ENCODE measurements around the gene SH3GLB2.
"Not testable (repeated sequence)": the region's sequence is repeated elsewhere in the genome, so short reads cannot be mapped to it uniquely, and the experiment has no call there.

Gene SH3GLB2

DNA sequence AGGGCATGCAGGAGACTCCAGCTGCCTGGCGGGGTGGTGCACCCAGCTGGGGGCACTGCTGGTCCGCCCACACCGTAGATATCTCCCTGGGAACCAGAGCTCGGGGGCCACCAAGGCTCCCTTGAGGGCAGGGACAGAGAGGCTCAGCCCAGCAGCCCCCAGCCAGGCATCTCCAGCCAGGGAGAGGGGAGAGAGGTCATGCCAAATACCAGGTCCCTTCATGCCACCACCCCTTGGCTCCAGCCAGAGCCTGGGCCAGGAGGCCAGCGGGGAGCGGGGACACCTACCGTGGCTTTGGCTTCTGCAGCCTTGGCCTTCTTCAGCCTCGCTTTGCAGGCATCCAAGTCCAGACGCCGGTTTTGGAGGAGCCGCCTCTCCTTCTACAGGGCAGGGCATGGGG, 14.0 kb downstream of the SH3GLB2 start:
- DNase-seq: no peak

DNA sequence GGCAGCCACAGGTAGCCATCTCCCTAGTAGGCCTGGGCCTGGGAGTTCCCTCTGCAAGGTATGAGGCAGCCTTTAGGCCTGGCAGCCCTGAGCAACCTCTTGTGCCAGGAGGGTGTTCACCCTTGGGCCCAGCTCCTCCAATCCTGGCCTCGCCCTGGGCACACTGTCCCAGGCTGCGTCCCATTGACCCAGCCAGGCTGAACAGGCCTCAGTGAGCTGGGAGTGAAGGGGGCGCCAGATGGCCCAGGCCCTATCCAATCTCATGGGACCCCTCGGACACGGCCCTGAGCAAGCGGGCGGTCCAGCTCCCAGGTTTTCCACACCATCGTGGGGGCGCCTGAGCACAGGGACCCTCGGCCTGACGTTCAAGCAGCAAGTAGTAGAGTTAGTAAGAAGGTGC, 14.5 kb downstream of the SH3GLB2 start:
- DNase-seq: no peak

DNA sequence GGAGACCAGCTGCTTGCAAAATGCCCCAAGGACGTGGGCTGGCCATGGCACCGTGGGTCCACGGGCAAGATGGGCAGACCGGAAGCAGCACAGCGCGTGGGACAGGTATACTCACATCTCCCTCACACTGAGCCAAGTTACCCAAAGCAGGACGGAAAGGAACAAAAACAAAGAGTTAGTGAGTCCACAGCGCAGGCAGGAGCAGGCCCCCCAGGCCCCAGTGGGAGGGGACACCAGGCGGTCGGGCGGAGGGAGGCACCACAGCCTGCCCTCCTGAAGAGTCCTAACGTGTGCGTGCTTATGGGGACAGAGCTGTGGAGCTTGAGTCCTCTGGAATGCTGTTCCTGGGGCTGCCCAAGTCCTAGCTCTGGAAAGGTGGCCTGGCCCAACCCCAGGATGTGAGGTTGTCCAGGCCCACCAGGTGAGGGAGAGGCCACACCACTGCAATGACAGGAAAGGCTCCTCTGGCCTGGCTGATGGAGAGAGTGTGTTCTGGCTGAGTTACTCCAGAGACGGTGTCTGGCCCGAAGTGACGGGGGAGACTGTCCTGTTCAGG, 15.2 kb downstream of the SH3GLB2 start:
- DNase-seq: no peak

DNA sequence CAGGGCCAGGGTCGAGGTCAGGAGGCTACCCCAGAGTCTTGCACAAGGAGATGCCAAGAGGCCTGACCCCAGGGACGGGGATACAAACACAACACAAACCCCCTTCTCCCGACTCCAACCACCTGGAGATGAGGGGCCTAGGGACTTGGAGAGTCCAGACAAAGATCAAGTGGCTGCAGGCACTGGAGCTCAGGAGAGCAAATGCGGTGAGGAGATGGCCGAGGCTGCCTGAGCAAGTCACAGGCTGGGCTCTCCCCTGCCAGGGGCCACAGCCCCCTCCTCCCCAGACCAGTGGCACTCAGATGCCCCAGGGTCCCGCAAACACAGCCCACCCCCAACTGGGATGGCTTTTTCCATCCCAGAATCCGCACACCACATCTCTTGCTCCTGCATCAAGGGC, 15.8 kb downstream of the SH3GLB2 start:
- no peak for DNase-seq

DNA sequence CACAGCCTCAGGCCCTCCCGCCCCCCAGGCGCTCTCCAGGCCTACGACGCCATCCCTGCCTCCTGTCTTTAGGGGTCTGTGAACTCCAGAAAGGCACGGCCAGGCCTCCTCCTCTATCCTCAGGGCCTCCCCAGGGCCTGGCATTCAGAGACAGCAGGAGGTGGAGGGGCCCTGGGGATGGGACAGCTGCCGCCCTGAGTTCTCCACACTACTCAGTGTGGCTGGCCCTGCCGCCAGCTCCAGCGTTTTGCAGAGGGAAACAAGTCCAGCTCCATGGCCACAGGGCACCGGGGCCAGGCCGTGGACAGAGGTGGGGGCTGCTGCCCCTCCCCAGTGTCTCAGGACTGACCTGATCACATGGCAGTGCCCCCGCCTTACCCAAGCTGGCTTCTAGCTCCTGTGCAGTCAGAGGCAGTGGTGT, 16.4 kb downstream of the SH3GLB2 start:
- DNase-seq: no peak

DNA sequence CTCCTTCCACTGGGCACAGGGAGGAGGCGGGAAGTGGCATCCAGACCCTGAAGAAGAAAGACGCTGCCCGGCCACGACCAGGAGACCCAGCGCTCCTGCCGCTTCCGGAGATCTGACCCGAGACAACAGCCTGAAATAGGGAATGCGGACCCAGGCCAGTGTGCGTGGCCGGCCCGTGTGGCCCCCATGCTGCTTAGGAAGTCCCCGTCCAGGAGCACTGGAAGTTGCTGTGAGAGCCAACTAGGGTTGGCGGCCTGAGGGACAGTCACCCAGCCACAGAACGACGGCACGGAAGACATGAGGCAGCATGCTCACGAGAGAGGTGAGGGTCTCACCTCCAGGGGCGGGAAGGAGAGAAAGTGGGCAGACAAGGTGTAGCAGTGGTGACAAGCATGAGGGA, 17.0 kb downstream of the SH3GLB2 start:
- no peak for DNase-seq

DNA sequence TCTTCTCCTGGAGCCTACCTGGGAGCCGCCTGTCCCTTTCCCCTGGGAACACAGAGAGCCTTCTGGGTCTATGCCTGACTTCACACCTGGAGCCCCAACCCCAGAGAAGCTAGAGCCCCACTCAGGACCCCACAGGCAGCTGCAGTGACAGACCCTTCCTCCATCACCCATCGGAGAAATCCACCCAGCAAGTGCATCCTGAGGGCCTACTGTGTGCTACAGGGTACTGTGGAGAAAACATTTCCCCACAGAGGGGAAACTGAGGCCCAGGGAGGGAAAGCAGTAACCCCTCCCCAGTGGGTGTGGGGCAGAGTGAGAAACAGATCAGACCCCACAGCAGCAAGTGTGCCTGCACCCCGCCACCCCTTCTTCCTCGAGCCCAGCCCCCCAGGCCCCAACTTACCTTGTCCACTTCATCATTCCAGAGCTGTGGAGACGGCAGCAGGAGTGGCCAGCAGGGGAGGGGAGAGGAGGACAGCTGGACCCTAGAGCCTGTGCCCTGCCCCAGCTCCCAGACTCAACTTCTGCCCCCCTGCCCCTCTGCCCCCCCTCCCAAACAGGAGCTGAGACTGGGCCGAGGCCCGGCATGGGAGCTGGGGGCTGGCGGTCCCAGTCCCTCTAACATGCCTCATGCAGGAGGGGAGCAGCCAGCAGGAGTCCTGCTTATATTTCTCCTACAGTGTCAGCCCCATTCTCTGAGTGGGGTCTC, 17.7 kb downstream of the SH3GLB2 start:
- no peak for DNase-seq

DNA sequence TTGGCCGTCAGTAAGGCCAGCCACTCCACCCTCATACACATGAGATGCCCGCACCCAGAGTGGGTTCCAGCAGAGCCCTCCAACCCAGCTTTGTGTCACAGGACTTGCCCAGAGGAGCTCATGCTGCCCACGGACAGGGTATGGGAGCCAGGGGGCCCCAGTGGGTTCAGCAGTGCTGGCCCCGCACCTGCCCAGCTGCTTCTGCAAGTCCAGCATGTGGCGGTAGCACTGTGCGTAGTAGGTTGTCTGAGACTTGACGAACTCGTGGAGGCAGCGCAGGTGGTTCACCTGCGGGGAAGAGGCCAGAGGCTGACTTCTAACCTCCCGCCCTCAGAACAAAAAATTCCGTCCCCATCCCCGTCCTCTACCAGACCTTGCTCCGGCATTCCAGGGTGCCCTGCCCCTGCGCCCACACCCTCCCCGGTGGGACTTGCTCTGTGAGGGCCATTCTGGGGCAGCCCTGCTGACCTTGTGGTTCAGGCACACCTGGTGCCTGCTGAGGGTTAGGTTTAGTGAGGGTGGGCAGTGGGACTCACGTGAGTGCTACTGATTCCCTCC, 18.5 kb downstream of the SH3GLB2 start:
- no peak for DNase-seq

DNA sequence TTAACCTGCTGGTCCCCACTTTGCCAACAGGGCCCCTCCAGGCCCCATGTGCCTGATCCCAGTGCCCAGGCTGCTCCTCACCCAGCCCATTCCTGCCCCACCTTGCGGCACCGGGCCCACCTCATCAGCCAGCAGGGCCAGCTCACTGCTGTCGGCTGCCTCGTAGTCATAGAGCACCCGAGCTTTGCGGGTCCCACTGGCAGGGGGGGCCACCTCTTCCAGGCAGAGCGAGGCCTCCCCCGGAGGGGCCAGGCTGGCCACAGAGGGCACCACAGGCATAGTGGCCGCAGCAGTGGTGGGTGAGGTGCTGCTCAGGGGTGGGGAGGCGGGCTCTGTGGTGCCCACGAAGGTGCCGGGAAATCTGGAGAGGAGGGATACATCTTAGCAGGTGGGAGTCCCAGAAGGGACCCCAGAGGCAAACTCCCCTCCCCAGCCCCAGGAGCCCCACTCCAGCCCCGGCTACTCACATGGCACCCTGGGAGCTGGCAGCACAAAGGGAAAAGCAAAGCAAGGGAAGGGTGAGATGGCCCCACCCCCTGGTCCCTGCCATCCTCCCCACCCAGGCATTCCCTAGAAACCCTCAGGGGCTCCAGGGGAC, 19.0 kb downstream of the SH3GLB2 start:
- DNase-seq: no peak

DNA sequence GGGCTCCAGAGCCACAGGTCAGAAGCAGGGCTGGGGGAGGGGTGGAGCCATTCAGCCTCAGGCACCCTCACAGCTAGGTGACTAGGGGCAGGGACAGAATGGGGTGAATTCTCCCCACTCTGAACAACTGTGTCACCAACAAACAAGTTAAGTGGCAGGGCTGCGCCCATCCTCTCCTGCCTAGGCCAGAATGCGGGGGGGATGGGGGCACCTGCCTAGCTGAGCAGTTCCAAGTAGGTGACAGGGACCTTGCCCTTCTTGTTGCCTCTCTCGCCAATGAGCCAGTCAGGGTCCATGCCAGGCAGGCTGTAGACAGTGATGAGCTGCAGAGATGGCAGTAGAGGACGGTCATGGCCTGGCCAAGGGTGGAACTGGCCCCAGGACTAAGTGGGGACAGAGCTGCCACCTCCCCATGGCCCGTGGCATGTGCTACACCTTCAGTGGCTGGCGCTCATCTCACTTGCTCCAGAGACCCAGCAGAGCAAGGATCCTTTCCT, 19.6 kb downstream of the SH3GLB2 start:
- DNase-seq: no peak

DNA sequence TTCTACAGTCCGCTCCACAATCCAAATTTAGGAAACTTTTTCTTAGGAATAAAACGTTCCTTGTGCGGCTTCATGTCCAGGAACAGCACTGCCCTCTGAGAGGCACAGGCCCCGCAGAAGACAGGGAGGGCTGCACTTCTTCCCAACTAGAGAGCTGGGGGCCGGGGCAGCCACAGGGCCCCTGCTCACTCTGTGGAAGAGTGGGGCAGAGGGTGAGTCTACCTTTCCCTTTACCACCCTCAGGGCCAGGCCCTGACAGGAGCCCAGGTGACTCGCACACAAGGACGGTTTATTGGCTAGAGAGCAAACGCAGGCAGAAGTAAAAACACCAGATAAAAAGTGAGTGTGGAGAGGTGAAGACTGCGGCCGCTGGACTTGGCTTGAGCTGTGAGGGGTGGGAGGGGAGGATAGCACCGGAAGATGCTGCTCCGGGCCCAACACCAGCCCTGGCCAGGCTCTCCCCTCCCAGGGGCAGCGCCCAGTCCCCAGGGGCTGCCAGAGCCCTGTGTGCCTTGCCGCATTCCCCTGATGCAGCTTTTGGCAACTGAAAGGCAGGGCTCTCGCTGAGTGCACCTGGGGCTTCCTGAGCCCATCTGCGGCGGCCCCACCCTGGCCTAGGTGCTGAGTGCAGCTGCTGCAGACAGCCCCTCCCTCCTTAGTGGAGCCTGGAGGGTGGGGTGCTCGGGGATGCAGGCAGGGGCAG, 20.2 kb downstream of the SH3GLB2 start:
- DNase-seq: no peak

DNA sequence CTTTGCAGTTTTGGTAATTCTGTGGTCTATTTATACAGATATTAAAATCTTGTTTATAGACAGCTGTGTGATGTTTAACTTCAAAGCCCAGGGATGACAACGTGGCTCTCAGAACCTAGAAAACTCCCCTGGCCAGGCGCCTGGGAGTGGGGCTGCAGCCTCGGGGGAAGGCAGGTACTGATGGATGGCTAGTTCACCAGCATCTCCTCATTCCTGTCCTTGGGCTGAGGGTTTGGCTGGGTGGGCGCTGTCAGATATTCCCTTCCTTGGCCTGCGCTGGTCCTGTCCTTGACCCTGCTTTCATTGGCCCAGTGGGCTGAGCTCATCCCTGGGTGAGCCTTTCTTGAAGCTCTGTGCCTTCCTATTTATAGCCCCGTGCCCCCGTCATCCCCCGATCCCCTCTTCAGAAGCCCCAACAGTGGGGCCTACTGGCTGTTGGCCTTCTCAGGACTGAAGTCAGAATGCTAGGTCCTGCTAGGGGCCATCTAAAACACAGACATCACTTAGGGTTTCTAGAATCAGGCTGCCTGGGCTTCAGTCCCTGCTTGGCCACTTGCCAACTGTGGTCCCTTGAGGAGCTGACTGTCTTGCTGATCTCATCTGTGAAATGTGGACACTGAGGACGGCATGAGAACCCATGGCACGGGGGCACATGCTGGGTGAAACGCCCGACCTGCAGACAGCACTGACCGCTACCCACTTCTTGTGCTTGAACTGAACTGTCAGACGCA, 20.9 kb downstream of the SH3GLB2 start:
- DNase-seq: no peak

DNA sequence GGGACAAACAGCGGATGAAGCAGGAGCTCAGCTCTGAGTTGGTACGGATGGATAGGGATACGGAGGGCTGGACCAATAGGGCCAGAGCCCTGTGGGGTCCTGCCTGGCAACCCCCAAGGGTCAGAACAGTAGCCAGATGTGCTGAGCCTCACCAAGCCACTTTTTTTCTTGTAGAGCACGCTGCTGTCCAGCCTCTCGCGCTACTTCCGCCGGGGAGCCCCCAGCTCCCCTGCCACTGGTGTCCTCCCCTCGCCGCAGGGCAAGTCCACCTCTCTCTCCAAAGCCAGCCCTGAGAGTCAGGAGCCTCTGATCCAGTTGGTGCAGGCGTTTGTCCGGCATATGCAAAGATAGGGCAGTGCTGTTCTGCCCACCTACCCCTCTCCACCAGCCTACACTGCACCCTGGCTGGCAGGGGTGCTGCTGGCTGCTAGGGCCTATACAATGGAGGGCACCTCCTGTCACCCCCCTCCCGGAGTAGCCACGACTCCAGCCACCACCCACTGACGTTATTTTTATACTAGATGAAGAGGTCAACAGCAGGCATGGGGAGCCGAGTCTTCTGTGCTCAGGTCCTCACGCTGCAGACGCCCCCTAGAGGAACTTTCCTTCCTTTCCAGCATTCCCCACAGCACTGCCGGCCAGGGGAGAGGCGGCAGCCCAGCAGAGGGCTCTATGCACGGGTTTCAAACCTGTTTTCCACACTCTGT, 21.6 kb downstream of the SH3GLB2 start:
- DNase-seq: peak; percentile 71

DNA sequence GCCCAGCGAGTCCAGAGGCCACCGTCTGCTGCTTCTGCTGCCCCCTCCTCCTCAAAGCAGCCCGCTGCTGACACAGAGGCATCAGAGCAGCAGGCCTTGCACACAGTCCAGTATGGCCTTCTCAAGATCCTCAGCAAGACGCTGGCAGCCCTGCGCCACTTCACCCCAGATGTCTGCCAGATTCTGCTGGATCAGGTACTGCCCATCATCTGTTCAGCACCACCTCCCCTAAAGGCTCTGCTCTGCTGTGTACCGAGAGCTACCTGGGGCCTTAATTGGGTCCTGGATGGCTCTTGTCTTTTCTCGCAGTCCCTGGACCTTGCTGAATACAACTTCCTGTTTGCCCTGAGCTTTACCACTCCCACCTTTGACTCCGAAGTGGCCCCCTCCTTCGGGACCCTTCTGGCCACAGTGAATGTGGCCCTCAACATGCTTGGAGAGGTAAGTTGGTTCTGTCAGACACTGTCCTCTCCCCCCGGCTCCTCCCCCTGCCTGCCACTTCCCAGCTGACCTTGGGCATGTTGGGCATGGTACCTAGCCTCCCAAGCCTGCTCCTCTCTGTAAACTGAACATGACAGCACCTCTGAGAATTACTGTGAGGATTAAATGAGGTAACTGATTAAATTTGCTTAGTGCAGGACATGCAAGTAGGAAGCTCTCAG, 22.7 kb downstream of the SH3GLB2 start:
- no peak for DNase-seq

DNA sequence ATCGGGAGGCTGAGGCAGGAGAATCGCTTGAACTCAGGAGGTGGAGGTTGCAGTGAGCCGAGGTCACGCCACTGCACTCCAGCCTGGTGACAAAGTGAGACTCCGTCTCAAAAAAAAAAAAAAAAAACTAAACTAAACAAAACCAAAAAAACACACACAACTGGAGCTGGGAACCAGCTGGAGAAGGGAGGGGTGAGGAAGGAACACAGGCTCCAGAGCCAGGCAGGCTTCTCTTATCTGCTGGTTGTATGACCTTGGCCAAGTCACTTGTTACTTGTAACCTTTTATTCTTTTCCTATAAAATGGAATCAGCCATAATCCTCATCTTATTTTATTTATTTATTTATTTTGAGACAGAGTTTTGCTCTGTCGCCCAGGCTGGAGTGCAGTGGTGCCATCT, 24.0 kb downstream of the SH3GLB2 start:
- DNase-seq: not testable (repeated sequence)

DNA sequence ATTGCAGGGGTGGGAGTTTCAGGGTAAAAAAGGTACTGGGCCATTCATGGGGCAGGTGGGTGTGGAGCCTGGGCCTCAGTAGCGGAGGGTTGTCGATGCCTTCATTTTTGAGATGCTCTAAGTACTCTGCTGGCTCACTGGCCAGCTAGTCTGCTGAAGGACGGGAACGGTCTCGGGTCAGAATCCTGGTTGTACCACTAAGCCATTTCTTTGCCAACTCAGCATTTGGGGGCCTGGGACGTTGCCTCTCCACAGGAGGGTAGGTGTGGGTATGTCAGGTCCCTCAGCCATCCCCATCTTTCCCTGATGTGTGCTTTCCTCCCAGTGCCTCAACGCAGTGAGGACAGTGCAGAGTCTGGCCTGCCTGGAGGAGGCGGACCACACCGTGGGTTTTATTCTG, 25.1 kb downstream of the SH3GLB2 start:
- DNase-seq: no peak

DNA sequence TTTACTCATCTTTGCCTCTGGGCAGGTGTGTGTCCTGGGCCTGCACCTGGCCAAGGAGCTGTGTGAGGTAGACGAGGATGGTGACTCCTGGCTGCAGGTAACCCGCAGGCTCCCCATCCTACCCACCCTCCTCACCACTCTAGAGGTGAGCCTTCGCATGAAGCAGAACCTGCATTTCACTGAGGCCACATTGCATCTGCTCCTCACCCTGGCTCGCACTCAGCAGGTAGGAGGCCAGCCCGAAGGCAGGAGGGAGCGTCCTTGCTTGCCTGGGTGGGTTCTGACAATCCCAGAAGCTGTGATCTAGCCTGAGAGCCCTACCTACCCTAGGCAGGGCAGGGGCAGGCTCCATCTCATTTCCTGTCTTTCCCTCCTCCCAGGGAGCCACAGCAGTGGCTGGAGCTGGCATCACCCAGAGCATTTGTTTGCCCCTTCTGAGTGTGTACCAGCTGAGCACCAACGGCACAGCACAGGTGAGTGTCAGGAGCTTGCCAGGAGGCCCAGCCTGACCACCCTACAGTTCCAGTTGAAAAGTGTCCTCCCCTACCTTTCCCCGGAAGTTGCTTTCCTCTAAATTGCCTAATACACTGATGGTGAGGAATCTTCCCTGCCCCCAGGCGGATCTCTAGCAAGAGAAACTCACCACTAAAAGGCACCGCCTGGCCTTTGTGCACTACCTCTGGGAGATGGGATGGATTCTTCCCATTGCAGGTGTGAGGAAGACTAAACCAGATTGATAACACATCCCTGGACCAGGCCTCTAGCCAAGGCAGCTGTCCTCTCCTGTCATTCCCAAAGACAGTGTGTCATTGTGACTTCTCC, 26.4 kb downstream of the SH3GLB2 start:
- no peak for DNase-seq

DNA sequence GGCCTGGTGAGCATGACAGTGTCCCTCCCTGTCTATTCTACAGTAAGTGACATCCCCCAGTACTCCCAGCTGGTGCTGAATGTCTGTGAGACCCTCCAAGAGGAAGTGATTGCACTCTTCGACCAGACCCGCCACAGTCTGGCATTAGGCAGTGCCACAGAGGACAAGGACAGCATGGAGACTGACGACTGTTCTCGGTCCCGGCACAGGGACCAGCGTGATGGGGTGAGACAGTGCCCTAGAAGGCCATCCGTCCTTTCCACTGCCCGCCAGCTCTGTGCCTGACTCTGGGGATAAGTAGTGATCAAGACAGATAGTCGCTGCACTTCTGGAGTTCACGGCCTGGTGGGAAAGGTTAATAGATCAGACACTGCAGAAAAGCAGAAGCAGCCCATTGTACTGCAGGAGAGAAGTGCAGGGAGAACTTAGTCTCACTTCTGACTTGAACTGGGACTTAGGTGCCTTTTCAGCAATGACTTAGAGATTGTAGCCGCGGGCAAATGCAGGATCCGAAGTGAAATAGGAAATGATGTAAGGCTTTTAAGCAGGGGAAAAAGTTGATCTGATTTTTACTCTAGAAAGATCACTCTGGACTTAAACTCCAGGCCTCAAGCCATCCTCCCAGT, 28.4 kb downstream of the SH3GLB2 start:
- peak; percentile 87 for DNase-seq

DNA sequence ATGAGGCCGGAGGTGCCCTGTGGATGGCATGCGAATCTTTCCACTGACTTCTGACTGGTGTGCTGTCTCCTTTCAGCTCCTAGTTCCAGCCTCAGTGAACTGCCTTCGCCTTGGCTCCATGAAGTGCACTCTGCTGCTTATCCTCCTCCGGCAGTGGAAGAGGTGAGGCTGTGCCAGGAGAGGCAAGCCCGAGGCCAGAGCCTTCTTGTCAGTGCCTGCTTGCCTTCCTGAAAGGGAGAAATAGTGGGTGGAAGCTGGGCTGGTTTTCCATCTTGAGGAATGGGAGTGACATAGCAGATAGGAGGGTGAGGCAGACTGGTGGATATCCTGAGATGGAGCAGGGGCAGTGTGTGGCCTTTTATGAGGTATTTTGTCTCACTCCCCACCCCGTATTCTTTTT, 29.7 kb downstream of the SH3GLB2 start:
- no peak for DNase-seq

DNA sequence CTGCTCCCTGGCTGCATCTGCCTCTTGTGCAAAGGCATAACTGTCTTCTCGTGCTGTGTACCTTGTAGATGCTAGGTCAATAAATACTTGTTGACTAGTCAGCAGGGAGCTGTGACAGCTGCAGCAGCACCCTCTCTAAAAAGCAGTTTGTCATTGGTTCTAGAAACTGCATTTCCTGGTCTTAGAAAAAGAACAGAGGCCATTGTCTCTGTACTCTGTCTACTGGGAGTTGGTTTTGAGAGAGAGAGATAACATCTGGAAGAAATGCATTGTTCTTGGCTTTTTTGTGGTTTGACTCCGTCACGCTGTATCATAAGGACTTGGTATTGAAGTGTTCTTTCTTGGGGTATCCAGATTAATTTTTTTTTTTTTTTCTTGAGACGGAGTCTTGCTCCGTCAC, 32.3 kb downstream of the SH3GLB2 start:
- DNase-seq: no peak

All from MV-4-11 (cell line).